CD4-positive, alpha-beta T cell (primary cell): ENCODE data around the gene MCRIP2. TPM values are rescaled to one million over a fixed set of nuclear protein-coding genes. Genes with fewer than 3 reads are reported as not detected.
A peak's percentile ranks its signal among the peaks of the same experiment; 100 is the strongest.

Source experiments
- ATAC-seq: fragments of 200-7000 bp; cut with Tn5 transposase; one replicate; pipeline ENCODE4 v1.10.0; 2022; ENCODE audit warnings: mild to moderate bottlenecking; ENCODE audit not compliant: poor library complexity
- CTCF ChIA-PET: fragments of 350-600 bp; sonication (Branson Sonifier 250); formaldehyde crosslinking; loops from one replicate; lab custom pipeline; 2021; ENCODE audit warnings: antibody characterized with exemption, inconsistent platforms; lab: Charles Lee
- POLR2A ChIA-PET: fragments of 350-600 bp; sonication (Branson Sonifier 250); formaldehyde crosslinking; loops from one replicate; lab custom pipeline; 2021; ENCODE audit warnings: antibody characterized with exemption, inconsistent platforms; lab: Charles Lee
- DNase-seq, 14 experiments: peaks; one replicate each; pipeline ENCODE4 v3.0.0-alpha.2; 2013 to 2020; ENCODE audit warnings: mixed read lengths in 2 of 14
- H3K27ac ChIP-seq, 2 donors: one replicate each; pipeline versions ENCODE4 v1.5.1 to v1.7.0; 2013; ENCODE audit warnings: low read length in 2 of 2, low read depth in 1 of 2, mild to moderate bottlenecking in 1 of 2
- H3K27me3 ChIP-seq, 2 experiments: 1 replicate in 1 of 2; 2 replicates in 1 of 2; pipeline versions ENCODE4 v1.6.1 to v1.7.0; 2013; ENCODE audit warnings: low read length in 2 of 2, control low read depth in 1 of 2, mild to moderate bottlenecking in 1 of 2, moderate library complexity in 1 of 2; ENCODE audit not compliant: insufficient read depth in 2 of 2, control insufficient read depth in 1 of 2
- H3K36me3 ChIP-seq: one replicate; pipeline ENCODE4 v1.6.1; 2013; ENCODE audit warnings: low read length, control low read depth; ENCODE audit not compliant: insufficient read depth
- H3K4me1 ChIP-seq: one replicate; pipeline ENCODE4 v1.6.1; 2013; ENCODE audit warnings: low read length, control low read depth; ENCODE audit not compliant: insufficient read depth
- H3K4me3 ChIP-seq: one replicate; pipeline ENCODE4 v1.5.1; 2013; ENCODE audit warnings: mild to moderate bottlenecking, low read length, moderate library complexity
- H3K9me3 ChIP-seq, 2 experiments: 1 replicate in 1 of 2; 2 replicates in 1 of 2; pipeline versions ENCODE4 v1.6.1 to v1.7.0; 2013; ENCODE audit warnings: low read length in 2 of 2, mild to moderate bottlenecking in 2 of 2, control low read depth in 1 of 2, moderate library complexity in 1 of 2; ENCODE audit not compliant: control insufficient read depth in 1 of 2, insufficient read depth in 1 of 2
- H3K27ac Mint-ChIP-seq: one replicate; pipeline ENCODE4 v1.8.0; 2020; ENCODE audit warnings: mixed read lengths
- H3K27me3 Mint-ChIP-seq: one replicate; pipeline ENCODE4 v1.8.0; 2021; ENCODE audit warnings: mixed read lengths
- H3K36me3 Mint-ChIP-seq: one replicate; pipeline ENCODE4 v1.8.0; 2021; ENCODE audit warnings: low read depth, mixed read lengths
- H3K4me1 Mint-ChIP-seq: one replicate; pipeline ENCODE4 v1.8.0; 2021; ENCODE audit warnings: low read depth, mixed read lengths
- H3K4me3 Mint-ChIP-seq: one replicate; pipeline ENCODE4 v1.8.0; 2020; ENCODE audit warnings: mild to moderate bottlenecking, mixed read lengths
- H3K9me3 Mint-ChIP-seq: one replicate; pipeline ENCODE4 v1.8.0; 2020; ENCODE audit warnings: mixed read lengths
- CTCF ChIP-seq: fragments of 200-600 bp; IDR thresholded peaks from one replicate; pipeline ENCODE4 v1.8.0; 2022; ENCODE audit warnings: antibody characterized with exemption, mild to moderate bottlenecking
- intact Hi-C, 2 experiments: fragments of 100-400 bp; cut with DNase I in 1 of 2; cut with micrococcal nuclease in 1 of 2; formaldehyde crosslinking; loops; one replicate each; pipeline versions ENCODE4 v1.15.1 to v1.9.0; 2023 to 2025; cut with DNase I, micrococcal nuclease
- total RNA-seq, 174 experiments: library from RNA in 2 of 174; stranded (reverse) in 2 of 174; gene quantifications; one replicate each; pipeline ENCODE4 v1.2.3 and lab custom pipeline; 2021 to 2026

MCRIP2 gene
- total RNA-seq, 2 experiments from 2014 or later = 11.4 to 14.6 TPM

GRCh38 chr16:640614-641013 lies 1.0 kb upstream of the MCRIP2 start:
- Mint-ChIP-seq H3K36me3 (peaks cover 9% of the 10 kb centered on the region), H3K4me3 (peak overlapping the region; percentile 51), H3K27ac (no peak overlapping the region), H3K4me1 (peaks cover 8% of the 10 kb centered on the region), H3K9me3 (no peaks in the 10 kb centered on the region), H3K27me3 (peaks cover 6% of the 10 kb centered on the region)
- Histone ChIP-seq H3K9me3 (peaks cover 0 to 10% of the 10 kb centered on the region in 2 experiments), H3K4me1 (peaks cover 36% of the 10 kb centered on the region), H3K4me3 (no peak overlapping the region), H3K27me3 (no peaks in the 10 kb centered on the region), H3K27ac (no peak overlapping the region), H3K36me3 (no peaks in the 10 kb centered on the region)
- intact Hi-C loops = no loop called here
- ATAC-seq = no peak
- CTCF ChIA-PET = no interaction called here
- no peak for TF ChIP-seq CTCF
- DNase-seq = no peak
- POLR2A ChIA-PET = no interaction called here

GRCh38 chr16:642189-643049 lies 791 bp downstream of the MCRIP2 start:
- Mint-ChIP-seq H3K9me3 (no peaks in the 10 kb centered on the region), H3K4me1 (no peaks in the 10 kb centered on the region), H3K36me3 (no peaks in the 10 kb centered on the region), H3K4me3 (peak overlapping the region; percentile 73), H3K27ac (no peak overlapping the region), H3K27me3 (no peaks in the 10 kb centered on the region)
- Histone ChIP-seq H3K4me3 (peak overlapping the region; percentile 54), H3K4me1 (peaks cover 29% of the 10 kb centered on the region), H3K27ac (no peak overlapping the region), H3K9me3 (peaks cover 0 to 7% of the 10 kb centered on the region in 2 experiments), H3K27me3 (no peaks in the 10 kb centered on the region), H3K36me3 (no peaks in the 10 kb centered on the region)
- peak; percentile 28 for ATAC-seq
- ChIA-PET CTCF (no interaction called here), POLR2A (interaction anchor here (1.0 kb wide), 2 partner anchors 25 to 53 kb away, joined by 3 to 4 read pairs; no protein-coding TSS in a partner anchor)
- no peak for TF ChIP-seq CTCF
- intact Hi-C loops = no loop called here
- peak in 4 of 14 experiments; percentile 27 to 73 (median 54) for DNase-seq

GRCh38 chr16:643050-643368 lies 1.4 kb downstream of the MCRIP2 start:
- no peak for TF ChIP-seq CTCF
- Mint-ChIP-seq H3K9me3 (no peaks in the 10 kb centered on the region), H3K27ac (no peak overlapping the region), H3K36me3 (no peaks in the 10 kb centered on the region), H3K27me3 (no peaks in the 10 kb centered on the region), H3K4me3 (peak overlapping the region; percentile 81), H3K4me1 (no peaks in the 10 kb centered on the region)
- Histone ChIP-seq H3K4me3 (peak overlapping the region; percentile 54), H3K36me3 (no peaks in the 10 kb centered on the region), H3K27me3 (no peaks in the 10 kb centered on the region), H3K27ac (no peak overlapping the region), H3K4me1 (peaks cover 31% of the 10 kb centered on the region), H3K9me3 (peaks cover 0 to under 1% of the 10 kb centered on the region in 2 experiments)
- intact Hi-C loops = no loop called here
- ChIA-PET POLR2A (interaction anchor here (1.0 kb wide), 2 partner anchors 24 to 52 kb away, joined by 3 to 4 read pairs; no protein-coding TSS in a partner anchor), CTCF (no interaction called here)
- ATAC-seq = no peak
- DNase-seq = no peak
